ENCODE data around the gene DEPDC5.

DEPDC5 gene

DNA sequence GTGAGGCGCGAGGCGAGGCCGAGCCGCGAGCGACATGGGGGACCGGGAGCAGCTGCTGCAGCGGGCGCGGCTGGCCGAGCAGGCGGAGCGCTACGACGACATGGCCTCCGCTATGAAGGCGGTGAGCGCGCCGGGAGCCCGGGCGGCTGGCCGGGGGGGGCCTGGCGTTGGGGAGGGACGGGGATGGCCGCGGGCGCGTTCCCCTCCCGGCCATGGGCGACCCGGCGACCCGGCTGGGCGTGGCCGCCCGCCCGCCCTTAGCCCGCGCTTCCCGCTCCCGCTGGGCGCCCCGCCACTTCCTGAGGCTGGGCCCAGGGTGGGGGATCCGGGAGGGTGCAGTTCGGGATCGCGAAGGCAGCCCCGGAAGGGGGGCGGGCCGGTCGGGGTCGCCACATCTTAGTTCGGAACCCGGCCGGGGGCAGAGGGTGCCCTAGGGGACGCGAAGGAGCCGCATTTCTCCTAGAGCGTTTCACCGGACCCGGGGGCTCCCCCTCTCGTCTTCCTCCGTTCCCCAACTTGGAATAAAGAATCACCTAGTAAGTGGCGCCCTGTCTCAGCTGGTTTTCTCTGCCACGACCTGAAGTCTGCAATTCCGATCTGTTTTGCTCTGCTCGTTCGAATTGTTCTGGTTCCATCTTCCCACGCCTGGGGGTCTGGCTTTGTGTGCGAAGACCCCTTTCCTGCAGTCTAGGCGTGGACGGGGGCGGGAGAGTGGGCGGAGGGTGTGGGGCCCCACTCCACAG is 191.1 kb downstream of the DEPDC5 start:
- Histone ChIP-seq H3K9me3 (no peaks in the 10 kb centered on the region), H3K4me1 (peaks cover 11% of the 10 kb centered on the region), H3K4me3 (peak overlapping the region; percentile 79), H3K27me3 (ENCODE audit: low read depth) (no peaks in the 10 kb centered on the region), H3K36me3 (replicated peaks) (peaks cover 33% of the 10 kb centered on the region)
- peak in 1 of 2 experiments; percentile 56 for DNase-seq (ENCODE audit: low spot score in 2 of 2)
- in situ Hi-C loops (cut with MboI; ENCODE audit: low sequenced_read_pairs) = loop anchor here (10.0 kb wide), 1 partner anchor 190 kb away; the partner anchor contains the start of genes DEPDC5 and PRR14L

DNA sequence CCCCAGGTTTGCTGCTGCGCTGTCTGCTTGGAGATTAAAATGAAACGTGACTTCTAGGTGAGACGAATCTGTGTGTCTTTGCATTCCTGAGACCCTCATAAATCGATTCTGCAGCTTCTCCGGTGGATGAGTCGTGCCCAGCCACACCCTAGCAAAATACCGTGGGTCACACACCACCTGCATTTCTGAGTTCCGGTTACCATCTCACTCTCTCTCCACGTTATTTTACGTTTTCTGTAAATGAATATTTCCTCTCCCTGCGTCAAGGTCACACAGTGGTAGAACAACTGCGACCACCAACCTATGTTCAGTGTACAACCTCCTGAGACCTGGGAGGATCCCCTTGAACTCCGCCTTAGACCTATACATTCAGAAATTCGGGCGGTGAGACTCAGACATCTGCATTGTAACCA is 191.6 kb downstream of the DEPDC5 start:
- no peaks in the 10 kb centered on the region for H3K9me3 ChIP-seq
- in situ Hi-C loops (cut with MboI; ENCODE audit: low sequenced_read_pairs) = loop anchor here (10.0 kb wide), 1 partner anchor 191 kb away; the partner anchor contains the start of genes DEPDC5 and PRR14L
- no peak for DNase-seq (ENCODE audit: low spot score in 2 of 2)
- peak overlapping the region; percentile 79 for H3K4me3 ChIP-seq
- H3K4me1 ChIP-seq = peaks cover 11% of the 10 kb centered on the region
- H3K36me3 ChIP-seq (replicated peaks) = peaks cover 38% of the 10 kb centered on the region
- no peaks in the 10 kb centered on the region for H3K27me3 ChIP-seq (ENCODE audit: low read depth)

DNA sequence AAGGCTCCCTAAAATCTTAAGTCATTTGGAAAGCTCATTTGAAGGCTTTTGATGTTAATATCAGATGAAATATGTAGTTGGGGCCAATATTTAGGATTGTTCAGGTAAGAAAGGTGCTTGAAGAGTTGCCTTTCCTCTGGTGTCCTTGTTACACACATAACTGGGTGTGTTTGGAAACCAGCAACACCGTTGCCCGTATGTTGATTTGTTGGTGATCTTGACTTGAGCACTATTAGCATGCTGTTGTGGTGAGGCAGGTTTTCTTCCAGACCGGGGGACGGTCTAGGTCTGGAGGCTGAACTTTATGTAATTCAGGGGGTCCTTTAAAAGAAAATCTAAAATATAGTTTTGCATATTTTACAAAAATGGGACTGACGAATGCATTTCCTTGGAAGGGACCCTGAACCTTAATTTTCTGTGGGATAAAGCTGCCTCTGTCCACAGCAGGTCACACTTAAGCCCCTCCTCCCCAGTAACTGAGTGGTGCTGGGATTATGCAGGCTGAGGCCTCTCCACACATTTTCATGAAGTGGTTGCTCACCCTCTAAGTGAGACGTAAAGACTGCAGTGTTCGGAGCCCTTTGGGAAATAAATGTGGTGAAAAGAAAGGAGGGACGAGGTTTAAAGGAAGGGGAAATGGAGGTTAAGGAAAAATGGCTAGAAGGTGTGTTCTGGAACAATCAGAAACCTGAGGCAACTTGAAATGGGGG is 192.3 kb downstream of the DEPDC5 start:
- peak; percentile 41 to 58 for DNase-seq (ENCODE audit: low spot score in 2 of 2)
- H3K9me3 ChIP-seq = no peaks in the 10 kb centered on the region
- peaks cover 42% of the 10 kb centered on the region for H3K36me3 ChIP-seq (replicated peaks)
- H3K27me3 ChIP-seq (ENCODE audit: low read depth) = no peaks in the 10 kb centered on the region
- peaks cover 11% of the 10 kb centered on the region for H3K4me1 ChIP-seq
- peak overlapping the region; percentile 79 for H3K4me3 ChIP-seq
- in situ Hi-C loops (cut with MboI; ENCODE audit: low sequenced_read_pairs) = loop anchor here (10.0 kb wide), 1 partner anchor 191 kb away; the partner anchor contains the start of genes DEPDC5 and PRR14L

DNA sequence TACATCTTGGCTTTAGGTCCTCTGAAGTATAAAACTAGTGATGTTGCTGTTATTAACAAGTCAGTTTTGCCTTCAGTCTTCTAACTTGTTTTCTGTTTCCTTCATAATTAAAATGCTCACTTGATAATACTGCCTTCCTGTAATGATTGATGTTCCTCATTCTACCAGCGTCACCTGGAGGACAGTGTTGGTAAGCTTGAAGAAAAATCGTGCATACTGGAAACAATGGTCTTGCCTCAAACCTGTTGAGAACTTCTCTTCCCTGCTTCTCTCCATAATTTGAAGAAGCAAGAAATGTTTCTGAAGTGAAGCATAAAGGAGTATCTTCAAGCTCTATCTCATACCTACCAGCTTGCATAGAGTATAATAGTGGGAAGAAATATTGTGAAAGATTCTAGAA is 193.5 kb downstream of the DEPDC5 start:
- no peaks in the 10 kb centered on the region for H3K27me3 ChIP-seq (ENCODE audit: low read depth)
- in situ Hi-C loops (cut with MboI; ENCODE audit: low sequenced_read_pairs) = loop anchor here (10.0 kb wide), 1 partner anchor 192 kb away; the partner anchor contains the start of genes DEPDC5 and PRR14L
- DNase-seq (ENCODE audit: low spot score in 2 of 2) = peak in 1 of 2 experiments; percentile 34
- H3K36me3 ChIP-seq (replicated peaks) = peaks cover 49% of the 10 kb centered on the region
- peaks cover 11% of the 10 kb centered on the region for H3K4me1 ChIP-seq
- no peaks in the 10 kb centered on the region for H3K9me3 ChIP-seq
- H3K4me3 ChIP-seq = no peak overlapping the region

DNA sequence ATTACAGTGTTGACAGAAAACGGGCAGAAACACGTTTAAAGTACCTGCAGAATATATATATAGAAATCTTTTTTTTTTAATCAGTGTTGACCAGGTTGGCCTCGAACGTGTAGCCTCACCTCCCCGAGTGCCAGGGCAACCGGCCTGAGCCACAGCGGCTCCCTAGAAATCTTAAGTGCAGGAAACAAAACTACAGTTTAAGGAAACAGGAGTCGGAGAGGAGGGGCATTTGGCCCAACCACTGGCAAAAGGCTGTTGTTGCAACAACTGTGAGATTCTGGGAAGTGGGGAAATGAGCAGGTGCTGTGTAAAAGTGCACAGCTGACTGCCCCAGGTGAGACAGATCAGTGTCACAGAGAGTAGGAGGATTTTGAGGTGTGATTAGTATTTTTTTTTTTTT is 194.2 kb downstream of the DEPDC5 start:
- no peak for DNase-seq (ENCODE audit: low spot score in 2 of 2)
- in situ Hi-C loops (cut with MboI; ENCODE audit: low sequenced_read_pairs) = loop anchor here (10.0 kb wide), 1 partner anchor 193 kb away; the partner anchor contains the start of genes DEPDC5 and PRR14L

DNA sequence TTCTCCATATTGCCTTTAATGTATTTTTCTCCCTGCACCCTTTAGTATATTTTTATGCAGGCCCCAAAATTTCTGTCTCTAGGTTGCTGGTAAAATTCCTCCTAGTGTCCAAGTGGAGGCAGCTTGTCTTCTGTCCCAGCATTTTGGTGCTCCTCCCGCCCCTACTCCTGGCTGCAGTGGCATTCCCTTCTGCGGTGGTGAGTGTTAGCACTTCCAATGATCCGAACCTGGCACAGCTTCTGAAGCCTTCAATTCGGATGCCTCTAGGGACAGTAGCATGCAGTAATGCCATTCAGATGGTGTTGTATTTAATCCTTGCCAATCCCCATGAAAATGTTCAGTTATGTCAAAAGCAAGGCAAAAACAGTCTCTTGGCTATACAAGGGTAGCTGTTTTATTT is 196.4 kb downstream of the DEPDC5 start:
- Histone ChIP-seq H3K4me1 (peaks cover 6% of the 10 kb centered on the region; the same call in 1 of the 2 replicates), H3K9me3 (no peaks in the 10 kb centered on the region), H3K36me3 (replicated peaks) (peaks cover 53% of the 10 kb centered on the region), H3K4me3 (no peak overlapping the region), H3K27me3 (ENCODE audit: low read depth) (no peaks in the 10 kb centered on the region)
- in situ Hi-C loops (cut with MboI; ENCODE audit: low sequenced_read_pairs) = no loop called here
- no peak for DNase-seq (ENCODE audit: low spot score in 2 of 2)

More for the DNA sequence above, 194.2 kb downstream of the DEPDC5 start:
- Histone ChIP-seq H3K36me3 (replicated peaks) (peaks cover 51% of the 10 kb centered on the region), H3K4me1 (peaks cover 11% of the 10 kb centered on the region), H3K4me3 (no peak overlapping the region), H3K9me3 (no peaks in the 10 kb centered on the region), H3K27me3 (ENCODE audit: low read depth) (no peaks in the 10 kb centered on the region)

DNA sequence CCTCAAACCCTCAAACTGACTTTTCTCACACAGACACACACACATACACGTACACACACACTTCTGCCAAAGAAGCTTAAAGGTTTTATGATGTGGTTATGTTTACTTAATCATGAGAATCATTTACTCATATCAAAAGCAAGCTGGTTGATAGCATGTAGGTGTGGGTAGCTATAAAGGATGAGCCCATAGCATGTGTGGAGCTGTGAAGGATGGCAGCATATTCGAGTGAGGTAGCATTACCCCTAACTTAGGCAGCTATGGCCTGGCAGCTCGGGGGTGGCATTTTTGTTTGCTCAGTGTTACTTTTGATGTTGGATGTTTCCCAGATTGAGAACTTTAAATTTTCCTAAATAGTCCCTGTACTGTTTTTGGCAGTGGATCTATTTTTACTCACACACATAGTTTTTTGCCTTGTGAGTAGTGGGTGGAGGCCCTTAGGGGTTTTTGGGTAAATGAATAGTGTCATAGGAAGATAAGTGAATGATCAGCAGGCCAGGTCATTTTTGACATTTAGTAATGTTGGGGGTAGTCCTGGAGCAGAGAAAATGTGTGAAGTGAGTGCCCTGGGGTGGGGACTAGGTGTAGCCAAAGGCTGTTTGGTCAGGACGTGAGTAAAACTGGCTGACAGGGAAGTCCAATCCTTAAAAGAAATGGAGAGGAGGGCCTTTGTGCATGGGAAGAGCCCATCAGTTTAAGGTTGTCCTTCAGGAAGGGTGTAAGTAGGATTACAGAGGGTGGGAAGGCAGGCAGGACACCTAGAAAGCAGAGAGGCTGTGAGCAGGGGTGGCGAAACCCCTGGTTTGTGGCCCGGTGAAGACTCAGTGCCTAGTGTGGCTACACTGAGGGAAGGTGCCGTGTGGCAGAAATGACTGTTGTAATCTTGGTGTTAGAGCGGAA is 197.6 kb downstream of the DEPDC5 start:
- H3K4me3 ChIP-seq = no peak overlapping the region
- no peak for DNase-seq (ENCODE audit: low spot score in 2 of 2)
- no peaks in the 10 kb centered on the region for H3K9me3 ChIP-seq
- no peaks in the 10 kb centered on the region for H3K27me3 ChIP-seq (ENCODE audit: low read depth)
- peaks cover 5% of the 10 kb centered on the region; the same call in 1 of the 2 replicates for H3K4me1 ChIP-seq
- in situ Hi-C loops (cut with MboI; ENCODE audit: low sequenced_read_pairs) = no loop called here
- H3K36me3 ChIP-seq (replicated peaks) = peaks cover 62% of the 10 kb centered on the region

DNA sequence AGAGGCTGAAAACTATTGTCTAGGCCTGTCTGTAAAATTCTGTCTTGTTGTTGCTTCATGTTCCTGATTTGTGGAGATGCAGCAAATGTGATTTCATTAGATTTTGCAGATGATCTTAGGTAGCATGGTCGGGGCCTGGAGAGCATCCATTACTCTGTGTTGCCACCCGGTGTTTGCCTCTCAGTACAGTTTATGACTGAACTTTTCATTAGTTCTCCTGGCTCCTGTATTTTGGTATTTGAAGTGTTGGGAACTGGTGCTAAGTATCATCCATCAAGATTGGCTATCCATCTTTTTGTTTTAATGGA is 198.2 kb downstream of the DEPDC5 start:
- H3K36me3 ChIP-seq (replicated peaks) = peaks cover 62% of the 10 kb centered on the region
- no peaks in the 10 kb centered on the region for H3K9me3 ChIP-seq
- no peaks in the 10 kb centered on the region; the same call in 1 of the 2 replicates for H3K4me1 ChIP-seq
- H3K4me3 ChIP-seq = no peak overlapping the region
- DNase-seq (ENCODE audit: low spot score in 2 of 2) = no peak
- in situ Hi-C loops (cut with MboI; ENCODE audit: low sequenced_read_pairs) = no loop called here
- no peaks in the 10 kb centered on the region for H3K27me3 ChIP-seq (ENCODE audit: low read depth)

DNA sequence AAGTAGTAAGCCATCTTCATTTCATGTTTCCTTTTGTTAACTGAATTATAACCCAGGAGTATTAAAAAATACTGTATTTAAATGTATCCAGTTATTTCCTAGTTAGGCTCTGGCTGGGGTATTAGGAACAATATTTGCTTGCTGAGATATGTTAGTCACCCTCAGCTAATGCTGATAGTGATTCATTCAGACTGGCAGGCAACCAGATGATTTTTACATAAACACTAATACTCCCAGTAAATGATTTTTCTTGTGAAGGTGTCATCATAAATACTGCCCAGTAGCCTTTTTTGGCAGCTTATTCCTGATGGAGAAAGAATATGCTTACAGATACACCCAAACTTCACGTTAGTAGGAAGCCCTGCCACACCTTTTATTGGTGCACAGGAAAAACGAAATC is 198.7 kb downstream of the DEPDC5 start:
- Histone ChIP-seq H3K4me1 (no peaks in the 10 kb centered on the region), H3K4me3 (no peak overlapping the region), H3K27me3 (ENCODE audit: low read depth) (no peaks in the 10 kb centered on the region), H3K9me3 (no peaks in the 10 kb centered on the region), H3K36me3 (replicated peaks) (peaks cover 62% of the 10 kb centered on the region)
- in situ Hi-C loops (cut with MboI; ENCODE audit: low sequenced_read_pairs) = no loop called here
- no peak for DNase-seq (ENCODE audit: low spot score in 2 of 2)

DNA sequence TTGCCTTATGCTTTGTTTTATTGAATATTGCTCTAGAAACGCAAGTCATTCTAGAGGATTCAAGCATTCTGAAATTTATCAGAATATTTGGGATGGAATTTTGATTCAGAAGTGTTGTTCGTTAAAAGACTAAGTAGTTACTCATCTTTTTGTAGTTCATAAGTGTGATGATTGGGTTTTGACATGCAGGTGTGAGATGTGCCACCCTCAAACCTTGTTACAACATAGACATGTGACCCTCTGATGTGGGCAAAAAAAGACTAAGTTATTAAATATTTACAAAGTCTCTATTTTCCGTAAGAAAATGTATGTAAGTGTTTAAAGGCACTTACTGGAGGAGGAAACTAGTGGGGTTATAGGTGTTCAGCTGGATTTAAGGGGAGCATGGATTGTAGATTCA is 199.4 kb downstream of the DEPDC5 start:
- Histone ChIP-seq H3K27me3 (ENCODE audit: low read depth) (no peaks in the 10 kb centered on the region), H3K9me3 (no peaks in the 10 kb centered on the region), H3K4me3 (no peak overlapping the region), H3K36me3 (replicated peaks) (peaks cover 62% of the 10 kb centered on the region), H3K4me1 (no peaks in the 10 kb centered on the region)
- no peak for DNase-seq (ENCODE audit: low spot score in 2 of 2)
- in situ Hi-C loops (cut with MboI; ENCODE audit: low sequenced_read_pairs) = no loop called here

DNA sequence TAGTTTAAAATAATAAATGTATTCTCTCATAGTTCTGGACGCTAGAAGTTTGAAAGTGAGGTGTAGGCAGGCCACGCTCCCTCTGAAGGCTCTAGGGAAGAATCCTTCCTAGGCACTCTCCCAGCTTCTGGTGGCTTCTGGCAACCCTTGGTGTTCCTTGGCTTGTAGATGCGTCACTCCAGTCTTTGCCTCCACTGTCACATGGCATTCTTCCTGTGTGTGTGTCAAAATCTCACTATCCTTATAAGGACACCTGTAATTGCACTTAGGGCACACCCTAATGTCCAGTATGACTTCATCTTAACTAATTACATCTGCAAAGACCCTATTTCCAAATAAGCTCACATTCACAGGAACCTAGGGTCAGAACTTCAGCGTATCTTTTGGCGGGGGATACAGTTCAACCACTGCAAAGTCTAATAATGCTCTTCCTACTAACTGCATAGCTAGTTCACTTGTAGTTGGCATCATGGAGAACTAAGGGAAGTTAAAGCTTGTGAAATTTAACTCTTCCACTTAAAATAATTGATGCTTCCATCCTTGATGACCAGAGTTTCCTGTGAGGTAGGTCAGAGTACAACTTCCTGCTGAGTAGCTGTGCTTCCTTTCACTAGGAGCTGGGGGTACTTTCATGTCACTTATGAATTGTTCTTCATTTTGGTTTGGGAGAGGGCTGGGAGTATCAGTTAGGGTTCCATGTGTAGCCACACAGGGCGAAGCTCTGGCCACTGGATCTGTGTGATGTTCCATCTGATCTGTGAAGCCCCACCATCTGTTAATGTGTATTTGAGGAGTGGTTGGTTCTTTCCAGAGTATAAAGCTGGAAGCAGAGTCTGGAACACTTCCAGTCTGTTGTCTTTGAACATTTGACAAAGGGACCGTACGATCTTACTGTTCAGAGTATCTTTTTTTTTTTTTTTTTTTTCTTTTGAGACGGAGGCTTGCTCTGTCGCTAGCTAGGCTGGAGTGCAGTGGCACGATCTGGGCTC is 201.0 kb downstream of the DEPDC5 start:
- DNase-seq (ENCODE audit: low spot score in 2 of 2) = no peak
- H3K4me1 ChIP-seq = 0 out of 2 replicates have a peak, but pooled peaks cover under 1% of the 10 kb centered on the region
- H3K27me3 ChIP-seq (ENCODE audit: low read depth) = no peaks in the 10 kb centered on the region
- H3K4me3 ChIP-seq = no peak overlapping the region
- H3K36me3 ChIP-seq (replicated peaks) = peaks cover 53% of the 10 kb centered on the region
- no peaks in the 10 kb centered on the region for H3K9me3 ChIP-seq
- in situ Hi-C loops (cut with MboI; ENCODE audit: low sequenced_read_pairs) = no loop called here

DNA sequence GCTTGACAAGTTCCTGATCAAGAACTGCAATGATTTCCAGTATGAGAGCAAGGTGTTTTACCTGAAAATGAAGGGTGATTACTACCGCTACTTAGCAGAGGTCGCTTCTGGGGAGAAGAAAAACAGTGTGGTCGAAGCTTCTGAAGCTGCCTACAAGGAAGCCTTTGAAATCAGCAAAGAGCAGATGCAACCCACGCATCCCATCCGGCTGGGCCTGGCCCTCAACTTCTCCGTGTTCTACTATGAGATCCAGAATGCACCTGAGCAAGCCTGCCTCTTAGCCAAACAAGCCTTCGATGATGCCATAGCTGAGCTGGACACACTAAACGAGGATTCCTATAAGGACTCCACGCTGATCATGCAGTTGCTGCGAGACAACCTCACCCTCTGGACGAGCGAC is 202.5 kb downstream of the DEPDC5 start:
- H3K4me3 ChIP-seq = no peak overlapping the region
- in situ Hi-C loops (cut with MboI; ENCODE audit: low sequenced_read_pairs) = no loop called here
- H3K4me1 ChIP-seq = peaks cover 12% of the 10 kb centered on the region
- no peak for DNase-seq (ENCODE audit: low spot score in 2 of 2)
- peaks cover 41% of the 10 kb centered on the region for H3K36me3 ChIP-seq (replicated peaks)
- no peaks in the 10 kb centered on the region for H3K9me3 ChIP-seq
- H3K27me3 ChIP-seq (ENCODE audit: low read depth) = no peaks in the 10 kb centered on the region
